Endothelial cell of umbilical vein (primary cell): ENCODE data around the gene DAO. TPM values are rescaled to one million over a fixed set of nuclear protein-coding genes. Genes with fewer than 3 reads are reported as not detected.

Experiments
- BruUV-seq: library from RNA; stranded (reverse); fragments of 400-500 nt; replicated peaks from 2 replicates; lab custom pipeline; 2021; lab: Mats Ljungman, UMichigan
- CTCF ChIA-PET: fragments of 300-600, 350-600 bp; sonication (Branson Sonifier 250); formaldehyde crosslinking; loops from one replicate; lab custom pipeline; 2021; ENCODE audit warnings: antibody characterized with exemption, inconsistent platforms; lab: Charles Lee
- POLR2A ChIA-PET: fragments of 300-600, 350-600 bp; sonication (Branson Sonifier 250); formaldehyde crosslinking; loops from one replicate; lab custom pipeline; 2021; ENCODE audit warnings: antibody characterized with exemption, inconsistent platforms; lab: Charles Lee
- DNase-seq: peaks from one replicate; pipeline ENCODE4 v3.0.0-alpha.2; 2011; ENCODE audit warnings: low read depth, low spot score
- FAIRE-seq: peaks from 2 replicates; lab custom pipeline; 2011; peaks lifted over from hg19 to GRCh38; lab: Jason Lieb, UNC
- H2AFZ ChIP-seq: 2 replicates; pipeline ENCODE4 v1.6.0; 2012; ENCODE audit warnings: low read depth, low read length, control low read depth, inconsistent platforms
- H3K27ac ChIP-seq: 2 replicates; pipeline ENCODE4 v1.5.1; 2011; ENCODE audit warnings: low read depth, mild to moderate bottlenecking, control low read depth, low read length, moderate library complexity; ENCODE audit not compliant: insufficient read depth
- H3K27me3 ChIP-seq, 2 experiments: 2 replicates each; pipeline versions ENCODE4 v1.6.0 to v1.6.1; 2011; ENCODE audit warnings: low read length in 2 of 2, mixed read lengths in 1 of 2; ENCODE audit not compliant: control insufficient read depth in 2 of 2, insufficient read depth in 2 of 2
- H3K36me3 ChIP-seq, 2 experiments: 2 replicates in 1 of 2; 3 replicates in 1 of 2; pipeline ENCODE4 v1.5.1; 2011; ENCODE audit warnings: low read length in 2 of 2, mild to moderate bottlenecking in 1 of 2, moderate library complexity in 1 of 2; ENCODE audit not compliant: control insufficient read depth in 2 of 2, insufficient read depth in 2 of 2; ENCODE audit errors: extremely low read depth in 1 of 2
- H3K4me1 ChIP-seq: 3 replicates; pipeline ENCODE4 v1.5.1; 2011; ENCODE audit warnings: mild to moderate bottlenecking, low read length; ENCODE audit not compliant: control insufficient read depth, insufficient read depth; ENCODE audit errors: extremely low read depth
- H3K4me2 ChIP-seq: 2 replicates; pipeline ENCODE4 v1.6.1; 2011; ENCODE audit warnings: low read length, control low read depth, mixed read lengths; ENCODE audit not compliant: insufficient read depth
- H3K4me3 ChIP-seq, 3 experiments: fragments of 200-600 bp in 1 of 3; sonication (generic), shearing (Covaris generic) in 1 of 3; replicated peaks in 1 of 3; 2 replicates each; pipeline ENCODE4 v1.5.1; 2011 to 2016; ENCODE audit warnings: control low read depth in 3 of 3, low read length in 3 of 3, mild to moderate bottlenecking in 2 of 3, inconsistent platforms in 1 of 3, low read depth in 1 of 3, moderate library complexity in 1 of 3; ENCODE audit not compliant: insufficient read depth in 1 of 3
- H3K79me2 ChIP-seq: 2 replicates; pipeline ENCODE4 v1.6.0; 2012; ENCODE audit warnings: low read length, inconsistent platforms; ENCODE audit not compliant: control insufficient read depth, insufficient read depth
- H3K9ac ChIP-seq: replicated peaks from 2 replicates; pipeline ENCODE3; 2011; ENCODE audit warnings: low read length, control low read depth; ENCODE audit not compliant: insufficient read depth; ENCODE audit errors: extremely low read depth
- H3K9me1 ChIP-seq: replicated peaks from 3 replicates; pipeline ENCODE4 v1.6.0; 2011; ENCODE audit warnings: mild to moderate bottlenecking, low read length; ENCODE audit not compliant: control insufficient read depth, insufficient read depth; ENCODE audit errors: extremely low read depth
- H3K9me3 ChIP-seq: replicated peaks from 2 replicates; pipeline ENCODE4 v1.5.1; 2012; ENCODE audit warnings: low read length, inconsistent platforms; ENCODE audit not compliant: control insufficient read depth, insufficient read depth
- H4K20me1 ChIP-seq: replicated peaks from 2 replicates; pipeline ENCODE3; 2011; ENCODE audit warnings: mild to moderate bottlenecking, low read length; ENCODE audit not compliant: control insufficient read depth, insufficient read depth; ENCODE audit errors: extremely low read depth
- EZH2 ChIP-seq: IDR thresholded peaks from 2 replicates; pipeline ENCODE4 v1.6.1; 2012; ENCODE audit warnings: borderline replicate concordance, low read depth, mild to moderate bottlenecking, moderate library complexity, low read length, inconsistent platforms; ENCODE audit not compliant: severe bottlenecking
- FOS ChIP-seq: IDR thresholded peaks from 2 replicates; pipeline ENCODE4 v1.6.1; 2011; ENCODE audit warnings: mild to moderate bottlenecking, low read length, moderate library complexity, borderline replicate concordance; ENCODE audit not compliant: insufficient read depth
- GATA2 ChIP-seq: IDR thresholded peaks from 2 replicates; pipeline ENCODE4 v1.7.0; 2011; ENCODE audit warnings: low read depth, mild to moderate bottlenecking, moderate library complexity, mixed read lengths, low read length; ENCODE audit not compliant: insufficient read length, insufficient read depth
- JUN ChIP-seq: IDR thresholded peaks from 2 replicates; pipeline ENCODE4 v1.6.1; 2011; ENCODE audit warnings: borderline replicate concordance, low read depth; ENCODE audit not compliant: insufficient read length, insufficient read depth
- MAX ChIP-seq: IDR thresholded peaks from 2 replicates; pipeline ENCODE4 v1.6.1; 2011; ENCODE audit not compliant: insufficient read depth, insufficient read length
- MYC ChIP-seq: IDR thresholded peaks from one replicate; pipeline ENCODE4 v1.6.1; 2011; ENCODE audit warnings: mild to moderate bottlenecking, low read depth, low read length
- POLR2A ChIP-seq: IDR thresholded peaks from 2 replicates; pipeline ENCODE4 v1.6.1; 2012; ENCODE audit warnings: low read depth, mild to moderate bottlenecking, control low read depth, low read length
- POLR2AphosphoS5 ChIP-seq: IDR thresholded peaks from 2 replicates; pipeline ENCODE4 v1.6.1; 2012; ENCODE audit warnings: low read depth, mild to moderate bottlenecking, control low read depth, low read length, moderate library complexity; ENCODE audit not compliant: insufficient read depth
- dilution Hi-C: fragments of 300-500 bp; cut with MboI; formaldehyde crosslinking; loops from one replicate; pipeline ENCODE4 v1.15.0; 2019; ENCODE audit warnings: low sequenced_read_pairs; ENCODE audit not compliant: extremely low pct_ligation_motif_present
- intact Hi-C: fragments of 100-400 bp; cut with micrococcal nuclease; formaldehyde crosslinking; loops from one replicate; pipeline ENCODE4 v1.10.0; 2022
- polyA plus RNA-seq, 4 experiments: library from polyadenylated mRNA; depleted of rRNA in 3 of 4; stranded (reverse) in 3 of 4; unstranded in 1 of 4; fragments of >200 nt; gene quantifications; 2 replicates each; pipeline versions ENCODE4 v1.2.1 to v1.2.3, GENCODE V29; 2011 to 2012; ENCODE audit warnings: missing spikeins in 1 of 4
- total RNA-seq: library from RNA; stranded (reverse); gene quantifications from 2 replicates; pipeline ENCODE4 v1.2.3, GENCODE V29; 2021
- TF ChIP-seq, protein P1 (sequence below), 2 donors: IDR thresholded peaks; 1 replicate in 1 of 2; 2 replicates in 1 of 2; pipeline ENCODE4 v1.5.1; 2011; ENCODE audit warnings: low read length in 2 of 2, mild to moderate bottlenecking in 2 of 2, moderate library complexity in 2 of 2, control low read depth in 1 of 2, inconsistent platforms in 1 of 2, low read depth in 1 of 2; ENCODE audit not compliant: insufficient read depth in 1 of 2; ENCODE audit errors: extremely low read depth in 1 of 2

Gene DAO
- total and polyA plus RNA-seq, 2 donors (not counting 3 experiments of a cell fraction or from before 2014, with no cell fraction given): not detected

DNA sequence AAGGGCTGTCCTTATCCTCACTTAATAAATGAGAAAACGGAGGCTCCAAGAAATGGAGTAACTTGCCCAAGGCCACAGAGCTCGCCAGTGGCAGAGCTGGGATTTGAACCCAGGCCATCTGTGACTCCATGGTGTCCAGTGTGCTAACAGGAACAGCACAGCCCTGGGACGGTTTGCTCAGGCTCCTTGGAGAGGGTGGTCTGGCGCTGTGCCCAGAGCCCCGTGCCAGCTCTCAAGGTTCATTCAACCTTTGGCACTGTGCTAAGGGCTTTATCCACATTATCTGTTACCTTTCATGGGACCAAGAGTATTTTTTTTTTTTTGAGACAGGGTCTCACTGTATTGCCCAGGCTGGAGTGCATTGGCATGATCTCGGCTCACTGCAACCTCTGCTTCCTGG, 8.1 kb downstream of the DAO start:
- FAIRE-seq: no peak
- no peak overlapping the region for H2AFZ ChIP-seq

DNA sequence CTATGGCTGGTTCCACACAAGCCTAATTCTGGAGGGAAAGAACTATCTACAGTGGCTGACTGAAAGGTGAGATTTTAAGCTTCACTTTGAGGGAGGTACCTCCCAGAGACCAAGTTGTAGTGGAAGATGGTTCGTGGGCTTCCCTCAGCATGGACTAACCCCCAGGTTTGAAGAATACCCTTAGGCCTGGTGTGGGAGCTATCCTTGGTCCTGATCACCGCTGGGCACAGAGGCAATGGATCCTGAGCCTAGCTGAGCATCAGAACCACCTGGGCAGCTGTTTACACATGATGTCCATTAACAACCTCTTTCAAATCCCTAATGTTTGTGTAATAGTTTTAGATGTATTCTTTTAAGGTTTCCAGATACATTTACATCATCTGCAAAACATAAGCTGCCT, 10.3 kb downstream of the DAO start:
- Histone ChIP-seq H3K9ac (no peak overlapping the region), H3K79me2 (no peaks in the 10 kb centered on the region), H4K20me1 (no peaks in the 10 kb centered on the region), H3K4me2 (no peak overlapping the region), H3K27me3 (no peaks in the 10 kb centered on the region), H3K9me3 (no peaks in the 10 kb centered on the region), H3K4me3 (no peak overlapping the region), H3K27ac (no peak overlapping the region), H3K4me1 (no peaks in the 10 kb centered on the region), H2AFZ (no peak overlapping the region), H3K9me1 (no peaks in the 10 kb centered on the region), H3K36me3 (no peaks in the 10 kb centered on the region)
- BruUV-seq: no TSS peak
- DNase-seq: peak; percentile 16
- intact Hi-C loops: no loop called here
- ChIA-PET CTCF (interaction anchor here (0.7 to 1.5 kb wide), 6 partner anchors 16 to 86 kb away, joined by 3 to 4 read pairs (median 3); no protein-coding TSS in a partner anchor), POLR2A (interaction anchor here (0.6 kb wide), 1 partner anchor 9 kb away, joined by 5 read pairs; no protein-coding TSS in a partner anchor)
- dilution Hi-C loops: no loop called here
- TF ChIP-seq GATA2 (no peak), MAX (no peak), JUN (no peak), POLR2AphosphoS5 (no peak), MYC (no peak), EZH2 (no peak), POLR2A (no peak), FOS (no peak)
- TF ChIP-seq, protein P1, sequence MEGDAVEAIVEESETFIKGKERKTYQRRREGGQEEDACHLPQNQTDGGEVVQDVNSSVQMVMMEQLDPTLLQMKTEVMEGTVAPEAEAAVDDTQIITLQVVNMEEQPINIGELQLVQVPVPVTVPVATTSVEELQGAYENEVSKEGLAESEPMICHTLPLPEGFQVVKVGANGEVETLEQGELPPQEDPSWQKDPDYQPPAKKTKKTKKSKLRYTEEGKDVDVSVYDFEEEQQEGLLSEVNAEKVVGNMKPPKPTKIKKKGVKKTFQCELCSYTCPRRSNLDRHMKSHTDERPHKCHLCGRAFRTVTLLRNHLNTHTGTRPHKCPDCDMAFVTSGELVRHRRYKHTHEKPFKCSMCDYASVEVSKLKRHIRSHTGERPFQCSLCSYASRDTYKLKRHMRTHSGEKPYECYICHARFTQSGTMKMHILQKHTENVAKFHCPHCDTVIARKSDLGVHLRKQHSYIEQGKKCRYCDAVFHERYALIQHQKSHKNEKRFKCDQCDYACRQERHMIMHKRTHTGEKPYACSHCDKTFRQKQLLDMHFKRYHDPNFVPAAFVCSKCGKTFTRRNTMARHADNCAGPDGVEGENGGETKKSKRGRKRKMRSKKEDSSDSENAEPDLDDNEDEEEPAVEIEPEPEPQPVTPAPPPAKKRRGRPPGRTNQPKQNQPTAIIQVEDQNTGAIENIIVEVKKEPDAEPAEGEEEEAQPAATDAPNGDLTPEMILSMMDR (IDR thresholded peaks at IDR 0.05; ENCODE audit: extremely low read depth in 1 of 2, insufficient read depth in 1 of 2, low read depth in 1 of 2, low read length in 2 of 2): no peak
- FAIRE-seq: no peak

More for the DNA sequence above, 8.1 kb downstream of the DAO start:
- no peaks in the 10 kb centered on the region for H3K9me1 ChIP-seq
- no peaks in the 10 kb centered on the region for H3K9me3 ChIP-seq
- DNase-seq: no peak
- POLR2A ChIA-PET: no interaction called here
- H3K36me3 ChIP-seq: no peaks in the 10 kb centered on the region
- H3K4me2 ChIP-seq: no peak overlapping the region
- BruUV-seq: no TSS peak
- dilution Hi-C loops: no loop called here
- no peak overlapping the region for H3K4me3 ChIP-seq
- CTCF ChIA-PET: no interaction called here
- H3K79me2 ChIP-seq: no peaks in the 10 kb centered on the region
- H3K9ac ChIP-seq: no peak overlapping the region
- no peaks in the 10 kb centered on the region for H3K27me3 ChIP-seq
- H4K20me1 ChIP-seq: no peaks in the 10 kb centered on the region
- intact Hi-C loops: no loop called here
- no peaks in the 10 kb centered on the region for H3K4me1 ChIP-seq
- TF ChIP-seq EZH2: no peak
- no peak for TF ChIP-seq MYC
- TF ChIP-seq, protein P1 (IDR thresholded peaks at IDR 0.05; ENCODE audit: extremely low read depth in 1 of 2, insufficient read depth in 1 of 2, low read depth in 1 of 2, low read length in 2 of 2): no peak
- H3K27ac ChIP-seq: no peak overlapping the region
